Osteoblast (primary cell): ENCODE data around the gene TIMM10B. TPM values are rescaled to one million over a fixed set of nuclear protein-coding genes. Genes with fewer than 3 reads are reported as not detected.

Source experiments
- DNase-seq: peaks from one replicate; pipeline ENCODE4 v3.0.0; 2011; ENCODE audit warnings: low spot score, mixed read lengths; ENCODE audit not compliant: insufficient read length; ENCODE audit errors: missing footprints
- H2AFZ ChIP-seq: 2 replicates; pipeline ENCODE4 v1.6.0; 2011; ENCODE audit warnings: mild to moderate bottlenecking, low read length
- H3K27ac ChIP-seq: 2 replicates; pipeline ENCODE4 v1.5.1; 2011; ENCODE audit warnings: mild to moderate bottlenecking, low read depth, low read length, moderate library complexity
- H3K27me3 ChIP-seq: 2 replicates; pipeline ENCODE4 v1.6.0; 2012; ENCODE audit warnings: mild to moderate bottlenecking, control low read depth, inconsistent platforms, low read length, moderate library complexity; ENCODE audit not compliant: insufficient read depth
- H3K36me3 ChIP-seq: 2 replicates; pipeline ENCODE4 v1.5.1; 2011; ENCODE audit warnings: mild to moderate bottlenecking, low read length, control low read depth, moderate library complexity; ENCODE audit not compliant: insufficient read depth
- H3K4me1 ChIP-seq: 2 replicates; pipeline ENCODE4 v1.5.1; 2011; ENCODE audit warnings: mild to moderate bottlenecking, low read length, control low read depth, moderate library complexity; ENCODE audit not compliant: insufficient read depth
- H3K4me2 ChIP-seq: 2 replicates; pipeline ENCODE4 v1.6.0; 2011; ENCODE audit warnings: mild to moderate bottlenecking, low read length; ENCODE audit not compliant: insufficient read depth
- H3K4me3 ChIP-seq: fragments of 200-600 bp; sonication (generic); 3 replicates; pipeline ENCODE4 v1.5.1; 2012; ENCODE audit warnings: mild to moderate bottlenecking, low read length, inconsistent platforms; ENCODE audit not compliant: insufficient read depth
- H3K79me2 ChIP-seq: 2 replicates; pipeline ENCODE4 v1.6.0; 2012; ENCODE audit warnings: mild to moderate bottlenecking, low read length, control low read depth, inconsistent platforms; ENCODE audit not compliant: insufficient read depth
- H3K9me3 ChIP-seq: 2 replicates; pipeline ENCODE4 v1.5.1; 2011; ENCODE audit warnings: low read depth, low read length, control low read depth
- H4K20me1 ChIP-seq: 2 replicates; pipeline ENCODE4 v1.6.0; 2012; ENCODE audit warnings: mild to moderate bottlenecking, low read length, control low read depth; ENCODE audit not compliant: insufficient read depth
- total RNA-seq: library from RNA; depleted of rRNA; stranded (reverse); fragments of >200 nt; gene quantifications from 2 replicates; pipeline ENCODE4 v1.2.3, GENCODE V29; 2012
- TF ChIP-seq, protein P1 (sequence below): IDR thresholded peaks from 2 replicates; pipeline ENCODE4 v1.5.1; 2011; ENCODE audit warnings: mild to moderate bottlenecking, low read depth, low read length, moderate library complexity; ENCODE audit errors: extremely low read depth

Gene TIMM10B
- total RNA-seq, 1 donor: 55.4 TPM

DNA sequence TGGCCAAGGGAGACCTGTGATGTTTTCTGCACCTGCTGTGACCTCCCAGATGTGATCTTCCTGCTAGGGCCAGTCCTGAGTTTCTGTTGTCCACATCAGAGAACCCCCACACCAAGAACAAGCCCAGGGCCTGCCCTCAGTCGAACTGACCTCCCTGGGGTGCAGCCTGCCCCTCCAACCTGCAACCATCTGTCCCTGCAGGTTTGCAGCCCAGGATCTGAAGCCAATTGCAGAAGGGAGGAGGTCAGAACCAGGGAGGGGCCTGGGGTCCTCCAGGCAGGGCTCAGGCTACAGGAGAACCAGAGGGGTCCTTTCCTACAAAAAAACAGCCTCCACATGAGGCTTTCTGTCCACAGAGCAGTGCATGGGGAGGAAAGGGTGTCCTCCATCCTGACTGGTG lies 8.4 kb upstream of the TIMM10B start:
- Histone ChIP-seq H3K79me2 (peaks cover 43% of the 10 kb centered on the region), H4K20me1 (peaks cover 2% of the 10 kb centered on the region), H2AFZ (no peak overlapping the region)

DNA sequence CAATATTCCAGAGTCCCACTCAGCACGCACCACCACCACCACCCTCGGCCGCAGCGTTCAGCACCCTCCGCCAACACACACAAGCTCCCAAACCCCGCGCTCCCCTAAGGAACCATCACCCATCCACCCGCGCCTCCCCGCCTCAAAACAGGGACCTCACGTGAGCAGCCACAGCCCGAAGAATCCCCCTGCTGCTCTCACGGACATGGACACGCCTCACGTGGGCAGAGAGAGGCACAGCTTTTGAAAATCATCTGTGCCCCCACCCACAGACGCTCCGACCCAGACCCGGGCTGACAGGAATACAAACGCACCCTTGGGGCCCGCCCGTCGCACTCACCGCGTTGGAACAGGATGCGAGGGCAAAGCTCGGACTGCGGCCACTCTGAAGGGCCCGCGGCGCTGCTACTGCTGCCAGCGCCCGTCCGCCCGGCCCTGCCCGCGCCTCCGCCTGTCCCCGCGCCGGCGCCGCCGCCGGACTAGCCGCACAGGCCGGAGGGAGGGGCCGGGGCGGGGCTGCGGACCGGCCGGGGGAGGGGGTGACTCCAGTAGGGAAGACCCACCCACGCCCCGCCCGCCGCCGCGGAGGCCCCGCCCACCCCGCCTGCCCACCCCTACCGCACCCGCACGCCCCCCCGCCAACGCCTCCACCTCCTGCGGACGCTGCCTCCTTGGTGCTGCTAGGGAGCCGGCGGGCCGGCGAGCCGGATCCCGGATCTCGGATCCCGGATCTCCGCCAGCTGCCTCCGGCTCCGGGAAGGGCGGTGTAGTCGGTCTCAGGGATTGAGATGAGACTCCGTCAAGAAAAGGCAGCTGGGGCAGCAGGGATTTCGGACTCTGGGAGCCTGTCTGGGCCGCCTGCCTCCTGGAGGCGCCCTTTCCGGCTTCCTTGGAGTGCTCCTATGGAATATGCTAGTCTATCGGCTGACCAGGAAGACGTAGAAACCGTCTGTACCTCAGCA lies 7.6 kb upstream of the TIMM10B start, which contains the start of gene TRIM3:
Gene TRIM3 (minus strand): TSS at position 491 of the 962 bp plus-strand sequence. CDS start 8,246 bp downstream, outside the sequence.
- Histone ChIP-seq H3K27me3 (no peaks in the 10 kb centered on the region), H3K9me3 (no peaks in the 10 kb centered on the region), H3K36me3 (peaks cover 22% of the 10 kb centered on the region), H3K4me3 (peak within 1 kb of the TSS; percentile 88), H4K20me1 (peaks cover 7% of the 10 kb centered on the region), H3K4me1 (peaks cover 16% of the 10 kb centered on the region), H3K4me2 (peak within 1 kb of the TSS; percentile 96), H3K79me2 (peaks cover 43% of the 10 kb centered on the region), H2AFZ (peak within 1 kb of the TSS; percentile 94), H3K27ac (peak within 1 kb of the TSS; percentile 85)
- DNase-seq: peak; percentile 99
- TF ChIP-seq, protein P1, sequence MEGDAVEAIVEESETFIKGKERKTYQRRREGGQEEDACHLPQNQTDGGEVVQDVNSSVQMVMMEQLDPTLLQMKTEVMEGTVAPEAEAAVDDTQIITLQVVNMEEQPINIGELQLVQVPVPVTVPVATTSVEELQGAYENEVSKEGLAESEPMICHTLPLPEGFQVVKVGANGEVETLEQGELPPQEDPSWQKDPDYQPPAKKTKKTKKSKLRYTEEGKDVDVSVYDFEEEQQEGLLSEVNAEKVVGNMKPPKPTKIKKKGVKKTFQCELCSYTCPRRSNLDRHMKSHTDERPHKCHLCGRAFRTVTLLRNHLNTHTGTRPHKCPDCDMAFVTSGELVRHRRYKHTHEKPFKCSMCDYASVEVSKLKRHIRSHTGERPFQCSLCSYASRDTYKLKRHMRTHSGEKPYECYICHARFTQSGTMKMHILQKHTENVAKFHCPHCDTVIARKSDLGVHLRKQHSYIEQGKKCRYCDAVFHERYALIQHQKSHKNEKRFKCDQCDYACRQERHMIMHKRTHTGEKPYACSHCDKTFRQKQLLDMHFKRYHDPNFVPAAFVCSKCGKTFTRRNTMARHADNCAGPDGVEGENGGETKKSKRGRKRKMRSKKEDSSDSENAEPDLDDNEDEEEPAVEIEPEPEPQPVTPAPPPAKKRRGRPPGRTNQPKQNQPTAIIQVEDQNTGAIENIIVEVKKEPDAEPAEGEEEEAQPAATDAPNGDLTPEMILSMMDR: peak; percentile 38

More for the DNA sequence above, 8.4 kb upstream of the TIMM10B start:
- Histone ChIP-seq H3K4me1 (peaks cover 16% of the 10 kb centered on the region), H3K36me3 (peaks cover 15% of the 10 kb centered on the region), H3K4me2 (peak overlapping the region; percentile 87), H3K4me3 (peak overlapping the region; percentile 88), H3K27me3 (no peaks in the 10 kb centered on the region), H3K27ac (no peak overlapping the region), H3K9me3 (no peaks in the 10 kb centered on the region)
- no peak for DNase-seq
- TF ChIP-seq, protein P1: no peak

DNA sequence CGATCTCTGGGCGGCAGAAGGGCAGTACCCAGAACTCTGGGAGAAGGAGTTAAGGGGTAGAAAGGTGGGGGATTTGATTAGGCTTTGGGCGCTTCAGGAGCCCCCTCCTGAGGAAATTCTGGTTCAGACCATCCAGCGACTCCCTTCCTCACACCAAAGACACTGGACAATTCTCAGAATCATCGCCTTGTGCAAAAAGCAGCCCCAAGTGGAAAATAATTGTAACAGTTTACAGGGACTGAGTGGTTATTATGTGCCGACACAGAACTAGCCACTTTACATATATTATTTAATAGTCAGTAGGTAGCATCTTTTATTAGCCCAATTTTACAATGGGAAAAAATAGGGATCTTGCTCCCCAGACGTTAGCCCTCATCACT lies 6.9 kb upstream of the TIMM10B start:
- peaks cover 16% of the 10 kb centered on the region for H3K4me1 ChIP-seq
- H3K4me2 ChIP-seq: peak overlapping the region; percentile 96
- H3K4me3 ChIP-seq: peak overlapping the region; percentile 88
- peaks cover 28% of the 10 kb centered on the region for H3K36me3 ChIP-seq
- peak; percentile 85 for DNase-seq
- peaks cover 8% of the 10 kb centered on the region for H4K20me1 ChIP-seq
- H2AFZ ChIP-seq: peak overlapping the region; percentile 83
- peaks cover 43% of the 10 kb centered on the region for H3K79me2 ChIP-seq
- peak overlapping the region; percentile 85 for H3K27ac ChIP-seq
- H3K27me3 ChIP-seq: no peaks in the 10 kb centered on the region
- TF ChIP-seq, protein P1: no peak
- no peaks in the 10 kb centered on the region for H3K9me3 ChIP-seq

DNA sequence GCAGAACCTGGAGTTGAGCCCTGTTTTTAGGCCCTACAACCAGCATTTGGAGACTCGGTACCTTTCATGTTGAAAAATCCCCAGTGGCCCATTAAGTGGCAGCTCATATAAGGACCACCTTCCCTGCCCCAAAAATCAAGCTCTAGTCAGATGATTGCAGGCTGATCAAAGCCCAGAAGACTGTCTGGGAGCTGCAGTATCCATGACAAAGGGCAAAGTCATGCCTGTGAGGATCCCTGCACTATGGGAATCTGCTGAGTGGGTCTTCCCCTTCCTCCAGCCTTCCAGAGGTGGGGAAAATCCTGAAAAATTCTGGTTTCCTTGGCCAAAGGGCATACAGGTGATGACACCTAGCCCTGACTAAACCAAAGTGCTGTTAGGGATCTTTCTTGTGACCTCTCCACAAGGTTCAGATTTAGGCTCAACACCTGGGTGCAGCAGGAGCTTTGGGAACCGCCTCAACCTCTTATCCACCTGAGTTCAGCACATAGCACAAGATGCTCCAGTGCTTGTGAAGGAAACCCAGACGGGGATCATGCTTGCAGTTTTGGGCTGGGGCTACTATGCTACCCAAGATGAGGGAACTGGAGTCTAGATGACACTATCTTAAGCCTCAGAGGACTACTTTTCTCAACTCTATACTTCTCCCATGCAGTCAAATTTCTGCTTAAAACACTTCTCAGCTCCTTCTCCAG lies 6.3 kb upstream of the TIMM10B start:
- no peak for DNase-seq
- Histone ChIP-seq H3K27ac (peak overlapping the region; percentile 85), H3K4me1 (peaks cover 20% of the 10 kb centered on the region)

More for the DNA sequence above, 6.3 kb upstream of the TIMM10B start:
- H3K4me3 ChIP-seq: no peak overlapping the region
- H3K4me2 ChIP-seq: peak overlapping the region; percentile 96
- TF ChIP-seq, protein P1: no peak
- H3K9me3 ChIP-seq: no peaks in the 10 kb centered on the region
- peaks cover 14% of the 10 kb centered on the region for H4K20me1 ChIP-seq
- no peak overlapping the region for H2AFZ ChIP-seq
- H3K79me2 ChIP-seq: peaks cover 47% of the 10 kb centered on the region
- peaks cover 33% of the 10 kb centered on the region for H3K36me3 ChIP-seq
- no peaks in the 10 kb centered on the region for H3K27me3 ChIP-seq
